Caco-2 (cell line): Measurements from ENCODE around the gene COP1. TPM values are rescaled to one million over a fixed set of nuclear protein-coding genes. Genes with fewer than 3 reads are reported as not detected.

ENCODE experiments used
- BruUV-seq: library from RNA; stranded (reverse); fragments of 400-500 nt; replicated peaks from 2 replicates; lab custom pipeline; 2021; lab: Mats Ljungman, UMichigan
- CTCF ChIA-PET: fragments of 300-600 bp; sonication (Branson Sonifier 250); formaldehyde crosslinking; loops from one replicate; lab custom pipeline; 2022; ENCODE audit warnings: antibody characterized with exemption; lab: Charles Lee
- POLR2A ChIA-PET: fragments of 300-600 bp; sonication (Branson Sonifier 250); formaldehyde crosslinking; loops from one replicate; lab custom pipeline; 2022; ENCODE audit warnings: antibody characterized with exemption; lab: Charles Lee
- DNase-seq, 2 experiments: peaks; one replicate each; pipeline versions ENCODE4 v3.0.0 to v3.0.0-alpha.2; 2020 to 2022
- H3K27me3 ChIP-seq: replicated peaks from 2 replicates; pipeline ENCODE4 v1.6.0; 2011; ENCODE audit warnings: low read length; ENCODE audit not compliant: control insufficient read depth, insufficient read depth
- H3K36me3 ChIP-seq: 2 replicates; pipeline ENCODE4 v1.5.1; 2011; ENCODE audit warnings: low read length; ENCODE audit not compliant: control insufficient read depth, insufficient read depth
- H3K4me1 ChIP-seq: fragments of 250-450 bp; sonication (Bioruptor Pico); 2 replicates; pipeline ENCODE4 v1.5.1; 2020; ENCODE audit warnings: mild to moderate bottlenecking
- H3K4me3 ChIP-seq: 2 replicates; pipeline ENCODE4 v1.5.1; 2011; ENCODE audit warnings: low read depth, mild to moderate bottlenecking, control low read depth, low read length
- H3K9me3 ChIP-seq: fragments of 250-450 bp; sonication (Bioruptor Pico); 2 replicates; pipeline ENCODE4 v1.5.1; 2020; ENCODE audit warnings: mild to moderate bottlenecking, moderate library complexity
- H3K27ac Mint-ChIP-seq: one replicate; pipeline ENCODE4 v1.8.0; 2022; ENCODE audit warnings: mixed read lengths; ENCODE audit not compliant: unreplicated experiment
- H3K27me3 Mint-ChIP-seq: one replicate; pipeline ENCODE4 v1.8.0; 2022; ENCODE audit warnings: mixed read lengths; ENCODE audit not compliant: insufficient read depth, unreplicated experiment
- H3K36me3 Mint-ChIP-seq: one replicate; pipeline ENCODE4 v1.8.0; 2022; ENCODE audit warnings: mild to moderate bottlenecking, mixed read lengths; ENCODE audit not compliant: insufficient read depth, unreplicated experiment
- H3K4me1 Mint-ChIP-seq: one replicate; pipeline ENCODE4 v1.8.0; 2022; ENCODE audit warnings: low read depth, mixed read lengths; ENCODE audit not compliant: unreplicated experiment
- H3K4me3 Mint-ChIP-seq: one replicate; pipeline ENCODE4 v1.8.0; 2022; ENCODE audit warnings: mild to moderate bottlenecking, moderate library complexity, mixed read lengths; ENCODE audit not compliant: unreplicated experiment
- H3K9me3 Mint-ChIP-seq: one replicate; pipeline ENCODE4 v1.8.0; 2022; ENCODE audit warnings: mixed read lengths; ENCODE audit not compliant: unreplicated experiment
- CTCF ChIP-seq, 2 experiments: fragments of 200-600 bp in 1 of 2; IDR thresholded peaks; 1 replicate in 1 of 2; 2 replicates in 1 of 2; pipeline versions ENCODE4 v1.5.1 to v1.8.0; 2011 to 2022; ENCODE audit warnings: antibody characterized with exemption in 1 of 2, control low read depth in 1 of 2, inconsistent platforms in 1 of 2, low read depth in 1 of 2, low read length in 1 of 2, mild to moderate bottlenecking in 1 of 2, moderate library complexity in 1 of 2; ENCODE audit not compliant: insufficient read depth in 1 of 2, severe bottlenecking in 1 of 2, unreplicated experiment in 1 of 2
- intact Hi-C: fragments of 100-400 bp; cut with micrococcal nuclease; formaldehyde crosslinking; loops from one replicate; pipeline ENCODE4 v1.10.0; 2022; ENCODE audit not compliant: unreplicated experiment
- total RNA-seq: library from RNA; stranded (reverse); gene quantifications from 2 replicates; pipeline ENCODE4 v1.2.3, GENCODE V29; 2022

The COP1 gene
- total RNA-seq, 1 experiment from 2014 or later: 46.9 TPM

GRCh38 chr1:176187001-176187400 is 20.1 kb downstream of the COP1 start:
- Mint-ChIP-seq H3K36me3 (peaks cover 5% of the 10 kb centered on the region), H3K4me3 (no peak overlapping the region), H3K27me3 (no peaks in the 10 kb centered on the region), H3K9me3 (no peaks in the 10 kb centered on the region), H3K4me1 (peaks cover 8% of the 10 kb centered on the region), H3K27ac (no peak overlapping the region)
- H3K4me3 ChIP-seq: no peak overlapping the region
- DNase-seq: no peak
- no peaks in the 10 kb centered on the region for H3K27me3 ChIP-seq
- no peaks in the 10 kb centered on the region for H3K4me1 ChIP-seq
- ChIA-PET CTCF (no interaction called here), POLR2A (no interaction called here)
- intact Hi-C loops: no loop called here
- TF ChIP-seq CTCF (IDR thresholded peaks at IDR 0.05; ENCODE audit: insufficient read depth in 1 of 2, low read depth in 1 of 2, low read length in 1 of 2, severe bottlenecking in 1 of 2, unreplicated experiment in 1 of 2): no peak
- BruUV-seq: no TSS peak
- no peaks in the 10 kb centered on the region for H3K36me3 ChIP-seq
- no peaks in the 10 kb centered on the region for H3K9me3 ChIP-seq

DNA sequence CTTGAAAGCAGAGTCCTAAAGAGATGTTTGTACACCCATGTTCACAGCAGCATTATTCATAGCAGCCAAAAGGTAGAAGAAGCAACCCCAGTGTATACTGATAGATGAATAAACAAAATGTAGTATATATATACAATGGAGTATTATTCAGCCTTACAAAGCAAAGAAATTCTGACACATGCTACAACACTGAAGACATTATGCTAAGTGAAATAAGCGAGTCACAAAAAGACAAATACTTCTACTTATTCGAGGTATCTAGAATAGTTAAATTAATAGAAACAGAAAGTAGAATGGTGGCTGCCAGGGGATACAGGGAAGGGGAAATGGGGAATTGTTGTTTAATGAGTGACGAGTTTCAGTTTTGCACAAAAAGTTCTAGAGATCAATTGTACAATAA is 23.5 kb downstream of the COP1 start:
- ChIA-PET POLR2A (no interaction called here), CTCF (no interaction called here)
- Mint-ChIP-seq H3K27me3 (no peaks in the 10 kb centered on the region), H3K4me1 (peaks cover 3% of the 10 kb centered on the region), H3K9me3 (no peaks in the 10 kb centered on the region), H3K27ac (no peak overlapping the region), H3K36me3 (peaks cover 13% of the 10 kb centered on the region), H3K4me3 (no peak overlapping the region)
- Histone ChIP-seq H3K27me3 (no peaks in the 10 kb centered on the region), H3K36me3 (no peaks in the 10 kb centered on the region), H3K4me1 (no peaks in the 10 kb centered on the region), H3K9me3 (no peaks in the 10 kb centered on the region), H3K4me3 (no peak overlapping the region)
- TF ChIP-seq CTCF (IDR thresholded peaks at IDR 0.05; ENCODE audit: insufficient read depth in 1 of 2, low read depth in 1 of 2, low read length in 1 of 2, severe bottlenecking in 1 of 2, unreplicated experiment in 1 of 2): no peak
- intact Hi-C loops: no loop called here
- DNase-seq: no peak
- TSS peak; percentile 6 for BruUV-seq

DNA sequence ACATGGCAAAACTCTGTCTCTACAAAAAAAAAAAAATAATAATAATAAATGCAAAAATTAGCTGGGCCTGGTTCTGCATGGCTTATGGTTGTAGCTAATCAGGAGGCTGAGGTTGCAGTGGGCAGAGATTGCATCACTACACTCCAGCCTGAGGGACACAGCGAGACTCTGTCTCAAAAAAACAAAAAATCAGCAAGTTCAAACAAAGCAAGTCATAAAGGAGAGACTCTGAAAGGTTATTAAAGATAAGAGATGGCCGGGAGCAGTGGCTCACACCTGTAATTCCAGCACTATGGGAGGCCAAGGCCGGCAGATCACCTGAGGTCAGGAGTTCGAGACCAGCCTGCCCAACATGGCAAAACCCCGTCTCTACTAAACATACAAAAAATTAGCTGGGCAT is 28.8 kb downstream of the COP1 start:
- Histone ChIP-seq H3K4me3 (no peak overlapping the region), H3K4me1 (peaks cover 5% of the 10 kb centered on the region), H3K36me3 (no peaks in the 10 kb centered on the region), H3K27me3 (no peaks in the 10 kb centered on the region), H3K9me3 (no peaks in the 10 kb centered on the region)
- peaks cover 13% of the 10 kb centered on the region for H3K4me1 Mint-ChIP-seq
- H3K9me3 Mint-ChIP-seq: no peaks in the 10 kb centered on the region
- no TSS peak for BruUV-seq
- intact Hi-C loops: loop anchor here (1.0 kb wide), 1 partner anchor 28 kb away; no protein-coding TSS in a partner anchor
- peak; percentile 61 to 69 for DNase-seq
- POLR2A ChIA-PET: no interaction called here
- no peak for TF ChIP-seq CTCF (IDR thresholded peaks at IDR 0.05; ENCODE audit: insufficient read depth in 1 of 2, low read depth in 1 of 2, low read length in 1 of 2, severe bottlenecking in 1 of 2, unreplicated experiment in 1 of 2)
- peak overlapping the region; percentile 76 for H3K27ac Mint-ChIP-seq
- H3K4me3 Mint-ChIP-seq: no peak overlapping the region
- H3K27me3 Mint-ChIP-seq: no peaks in the 10 kb centered on the region
- H3K36me3 Mint-ChIP-seq: peaks cover 30% of the 10 kb centered on the region
- CTCF ChIA-PET: no interaction called here
